ENCODE data around the gene VSTM2B.
"Not testable (repeated sequence)": the region's sequence is repeated elsewhere in the genome, so short reads cannot be mapped to it uniquely, and the experiment has no call there.

Gene VSTM2B

DNA sequence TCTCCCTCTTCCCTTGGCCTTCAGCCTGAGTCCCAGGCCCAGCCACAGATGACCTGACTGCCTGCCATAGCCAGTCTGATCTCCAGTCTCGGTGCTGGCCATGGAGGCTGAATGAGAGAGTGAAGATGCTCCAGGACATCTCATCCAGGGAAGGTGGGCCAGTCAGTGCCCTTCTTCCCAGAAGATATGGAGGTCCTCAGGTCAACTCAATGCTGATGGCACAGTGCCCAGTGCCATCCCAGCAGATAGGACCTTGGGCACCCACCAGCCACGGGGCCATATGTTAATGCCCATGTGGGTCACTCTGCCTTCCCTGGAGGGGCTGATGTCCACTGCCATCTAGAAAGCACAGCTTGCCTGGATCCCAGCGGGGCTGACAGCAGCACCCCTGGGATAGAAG, 7.2 kb downstream of the VSTM2B start:
- no peak for DNase-seq

DNA sequence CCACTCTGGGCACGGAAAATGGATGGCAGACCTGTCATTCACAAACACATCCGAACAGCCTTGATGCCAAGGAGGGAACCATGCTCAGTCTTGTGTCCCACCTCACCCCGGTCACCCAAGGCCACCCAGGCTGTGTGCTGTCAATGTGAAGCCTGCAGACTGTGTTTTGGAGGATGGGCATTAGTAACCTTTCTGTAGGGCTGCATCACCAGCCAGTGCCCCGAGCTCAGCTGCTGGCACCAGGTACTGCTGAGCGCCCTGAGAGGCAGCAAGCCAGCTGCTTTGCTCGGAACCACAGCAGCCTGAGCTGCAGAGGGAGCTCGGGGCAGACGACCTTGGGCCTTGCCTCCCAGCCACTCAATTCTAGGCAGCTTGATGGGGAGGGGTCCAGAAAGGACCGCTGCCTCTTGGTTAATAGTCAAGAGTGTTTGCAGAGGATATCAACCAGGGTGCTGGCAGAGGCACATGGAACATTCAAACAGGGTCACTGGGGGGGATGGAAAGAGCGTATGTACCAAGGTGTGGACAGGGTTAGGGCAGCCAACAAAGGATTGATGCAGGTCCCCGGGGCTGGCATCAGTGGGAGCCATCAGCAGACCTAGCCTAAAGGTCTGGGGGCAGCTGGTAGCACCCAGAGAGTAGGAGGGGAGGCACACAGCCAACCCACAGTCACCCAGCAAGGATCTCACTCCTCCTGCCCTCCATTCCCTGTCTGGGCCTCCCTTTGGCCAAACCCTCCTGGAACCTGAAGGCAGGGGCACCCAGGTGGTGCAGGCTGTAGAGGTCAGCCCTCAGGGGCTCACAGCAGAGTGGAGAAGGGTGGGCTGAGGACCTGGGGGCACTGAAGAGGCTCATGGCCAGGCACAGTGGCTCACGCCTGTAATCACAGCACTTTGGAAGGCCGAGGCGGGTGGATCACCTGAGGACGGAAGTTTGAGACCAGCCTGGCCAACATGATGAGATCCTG, 8.1 kb downstream of the VSTM2B start:
- no peak for DNase-seq

GRCh38 chr19:29535214-29535831, 9.5 kb downstream of the VSTM2B start:
- no peak for DNase-seq

GRCh38 chr19:29535984-29536508, 10.3 kb downstream of the VSTM2B start:
- no peak for DNase-seq

DNA sequence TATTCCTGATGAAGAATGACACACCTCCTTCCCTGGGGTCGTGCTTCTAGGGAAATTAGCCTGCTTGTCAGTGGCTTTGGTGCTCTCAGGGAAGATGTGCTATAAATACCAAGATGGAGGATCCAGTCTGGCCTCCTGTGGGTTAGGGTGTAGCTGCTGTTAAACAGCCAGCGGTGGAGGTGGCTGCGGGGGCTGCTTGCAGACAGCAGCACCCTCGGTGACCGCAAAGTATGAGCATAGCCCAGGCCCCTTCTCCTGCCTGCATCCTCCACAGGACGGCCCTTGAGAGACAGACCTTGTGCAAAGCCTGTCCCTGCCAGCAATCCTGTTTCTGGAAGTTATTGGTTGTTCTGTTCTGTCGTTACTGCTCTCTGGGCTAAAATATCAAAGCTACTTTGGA, 11.4 kb downstream of the VSTM2B start:
- no peak for DNase-seq

DNA sequence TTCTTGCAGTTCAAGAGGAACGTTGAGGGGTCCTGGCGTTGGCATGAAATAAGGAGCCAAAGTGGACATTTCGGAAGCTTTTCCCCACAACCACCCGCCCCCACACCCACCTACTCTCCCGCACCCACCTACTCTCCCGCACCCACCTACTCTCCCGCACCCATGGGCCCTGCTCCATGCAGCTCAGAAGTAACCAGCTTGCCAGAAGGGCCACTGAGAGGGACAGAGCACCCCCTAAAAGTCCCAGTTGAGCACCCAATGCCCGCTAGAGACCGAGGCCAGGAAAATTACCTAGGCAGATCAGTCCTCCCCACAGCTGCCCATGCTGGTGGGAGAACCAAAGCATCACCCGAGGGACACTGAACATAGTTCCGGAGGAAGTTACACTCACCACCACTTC, 11.8 kb downstream of the VSTM2B start:
- no peak for DNase-seq

GRCh38 chr19:29538146-29538545, 12.4 kb downstream of the VSTM2B start:
- no peak for DNase-seq

DNA sequence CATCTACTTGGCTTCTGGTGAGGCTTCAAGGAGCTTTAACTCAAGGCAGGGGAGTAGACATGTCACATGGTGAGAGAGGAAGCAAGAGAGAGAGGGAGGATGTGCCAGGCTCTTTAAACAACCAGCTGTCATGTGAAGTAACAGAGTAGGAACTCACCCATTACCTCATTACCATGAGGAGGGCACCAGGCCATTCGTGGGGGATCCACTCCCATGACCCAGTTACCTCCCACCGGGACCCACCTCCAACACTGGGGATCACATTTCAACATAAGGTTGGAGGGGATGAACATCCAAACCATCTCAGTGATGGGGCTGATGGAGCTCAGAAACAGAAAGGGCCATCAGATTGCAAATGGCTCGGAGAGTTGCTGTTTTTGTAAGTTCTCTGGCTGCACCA, 12.9 kb downstream of the VSTM2B start:
- DNase-seq: no peak

DNA sequence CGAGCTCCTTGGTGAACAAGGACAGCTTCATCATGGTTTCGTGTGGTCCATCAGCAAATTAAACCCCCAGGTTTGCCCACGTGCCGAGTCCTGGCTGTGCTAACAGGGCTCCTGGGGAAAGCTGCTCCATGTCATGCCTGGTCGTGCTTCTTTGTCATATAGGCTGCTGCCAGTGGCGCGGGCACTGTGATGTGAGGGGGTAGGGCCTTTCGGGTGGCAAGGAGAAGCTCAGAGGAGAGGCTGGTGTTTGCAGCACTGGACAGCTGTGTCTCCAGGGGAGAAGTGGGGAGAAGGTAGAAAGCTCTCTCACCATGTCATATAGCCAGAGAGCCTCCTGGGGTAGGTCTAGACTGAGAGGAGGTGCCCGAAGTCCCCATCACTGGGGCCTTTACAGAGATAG, 13.3 kb downstream of the VSTM2B start:
- no peak for DNase-seq

- no peak for DNase-seq
Measured at GRCh38 chr19:29539670-29540069, 13.9 kb downstream of the VSTM2B start.

- no peak for DNase-seq
Measured at GRCh38 chr19:29540114-29540513, 14.3 kb downstream of the VSTM2B start.

DNA sequence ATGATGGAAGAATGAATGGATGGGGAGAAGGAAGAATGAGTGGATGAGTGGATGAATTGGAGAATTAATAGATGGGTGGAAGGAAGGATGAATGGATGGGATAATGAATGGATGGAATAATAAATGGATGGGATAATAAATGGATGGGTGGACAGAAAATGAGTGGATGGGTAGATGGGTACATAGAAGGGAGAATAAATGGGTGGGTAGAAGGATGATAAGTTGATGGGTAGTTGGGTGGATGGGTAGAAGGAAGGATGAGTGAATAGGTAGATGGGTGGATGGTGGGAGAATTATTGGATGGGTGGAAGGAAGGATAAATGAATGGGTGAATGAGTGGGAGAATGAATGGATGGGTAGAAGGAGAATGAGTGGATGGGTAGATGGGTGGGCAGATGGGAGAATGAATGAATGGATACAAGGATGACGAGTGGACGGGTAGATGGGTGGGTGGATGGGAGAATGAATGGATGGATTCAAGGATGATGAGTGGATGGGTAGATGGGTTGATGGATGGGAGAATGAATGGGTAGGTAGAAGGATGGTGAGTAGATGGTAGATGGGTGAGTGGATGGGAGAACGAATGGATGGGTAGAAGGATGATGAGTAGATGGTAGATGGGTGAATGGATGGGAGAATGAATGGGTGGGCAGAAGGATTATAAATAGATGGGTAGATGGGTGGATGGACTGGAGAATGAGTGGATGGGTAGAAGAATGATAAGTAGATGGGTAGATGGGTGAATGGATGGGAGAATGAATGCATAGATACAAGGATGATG, 15.9 kb downstream of the VSTM2B start:
- DNase-seq: no peak

GRCh38 chr19:29542327-29542726, 16.5 kb downstream of the VSTM2B start:
- DNase-seq: no peak

- DNase-seq: no peak
Measured at GRCh38 chr19:29542776-29543175, 17.0 kb downstream of the VSTM2B start.

DNA sequence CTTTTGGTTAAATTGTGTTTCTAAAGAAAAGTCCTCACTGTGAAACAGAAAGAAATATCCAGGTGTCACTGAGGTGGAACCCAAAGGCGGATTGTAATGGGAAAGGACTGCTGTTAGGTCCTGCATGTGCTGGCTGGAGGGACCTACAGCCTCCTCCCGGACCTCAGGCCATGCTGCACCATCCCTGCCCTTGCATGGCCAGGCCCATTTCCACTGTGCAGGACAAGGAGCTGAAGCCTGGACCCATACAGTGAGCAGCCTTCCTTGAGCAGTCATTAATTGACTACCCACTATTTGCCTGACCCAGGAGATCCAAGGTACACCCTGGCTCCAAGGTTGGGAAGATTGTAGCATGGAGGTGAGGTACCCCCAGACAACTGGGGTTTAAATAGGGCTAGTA, 17.6 kb downstream of the VSTM2B start:
- DNase-seq: no peak

DNA sequence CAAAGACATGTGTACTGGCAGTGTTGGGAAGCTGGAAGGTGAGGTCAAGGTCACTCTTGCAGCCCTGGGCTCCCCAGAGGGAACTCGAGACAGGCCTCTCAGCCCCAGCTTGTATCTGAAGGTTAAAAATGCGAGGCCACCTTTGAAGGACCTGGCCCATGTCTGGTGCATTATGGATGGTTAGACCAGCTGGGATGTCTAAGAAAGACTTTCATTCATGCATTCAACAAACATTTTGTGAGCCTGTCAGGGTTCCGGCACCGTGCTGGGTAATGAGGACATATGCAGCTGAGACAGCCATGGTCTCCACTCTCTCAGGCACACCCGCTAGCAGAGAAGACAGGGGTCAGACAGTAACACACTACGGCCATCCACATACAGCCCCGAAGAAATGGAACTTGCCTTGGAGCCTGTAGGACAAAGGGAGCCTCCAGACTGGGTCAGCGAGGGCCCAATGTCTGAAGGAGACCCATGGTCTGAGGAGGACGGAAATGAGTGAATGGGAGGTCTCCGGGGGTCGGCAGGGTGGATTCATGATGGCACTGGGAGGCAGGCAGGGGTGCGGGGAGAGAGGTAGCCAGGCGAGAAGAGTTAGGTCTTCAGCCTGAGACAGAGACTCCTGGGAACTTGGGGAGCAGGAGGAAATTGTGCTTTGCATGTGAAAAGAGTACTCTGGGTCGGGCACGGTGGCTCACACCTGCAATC, 19.0 kb downstream of the VSTM2B start:
- no peak for DNase-seq

DNA sequence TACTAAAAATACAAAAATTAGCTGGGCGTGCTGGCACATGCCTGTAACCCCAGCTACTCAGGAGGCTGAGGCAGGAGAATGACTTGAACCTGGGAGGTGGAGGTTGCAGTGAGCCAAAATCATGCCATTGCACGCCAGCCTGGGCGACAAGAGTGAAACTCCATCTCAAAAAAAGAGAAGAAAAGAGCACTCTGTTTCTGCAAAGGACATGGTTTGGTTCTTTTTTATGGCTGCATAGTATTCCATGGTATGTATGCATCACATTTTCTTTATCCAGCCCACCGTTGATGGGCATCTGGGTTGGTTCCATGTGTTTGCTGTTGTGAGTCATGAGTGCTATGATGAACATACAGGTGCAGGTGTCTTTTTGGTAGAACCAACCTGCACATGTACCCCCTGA, 19.7 kb downstream of the VSTM2B start:
- not testable (repeated sequence) for DNase-seq

- DNase-seq: no peak
Measured at GRCh38 chr19:29545866-29546582, 20.2 kb downstream of the VSTM2B start.

DNA sequence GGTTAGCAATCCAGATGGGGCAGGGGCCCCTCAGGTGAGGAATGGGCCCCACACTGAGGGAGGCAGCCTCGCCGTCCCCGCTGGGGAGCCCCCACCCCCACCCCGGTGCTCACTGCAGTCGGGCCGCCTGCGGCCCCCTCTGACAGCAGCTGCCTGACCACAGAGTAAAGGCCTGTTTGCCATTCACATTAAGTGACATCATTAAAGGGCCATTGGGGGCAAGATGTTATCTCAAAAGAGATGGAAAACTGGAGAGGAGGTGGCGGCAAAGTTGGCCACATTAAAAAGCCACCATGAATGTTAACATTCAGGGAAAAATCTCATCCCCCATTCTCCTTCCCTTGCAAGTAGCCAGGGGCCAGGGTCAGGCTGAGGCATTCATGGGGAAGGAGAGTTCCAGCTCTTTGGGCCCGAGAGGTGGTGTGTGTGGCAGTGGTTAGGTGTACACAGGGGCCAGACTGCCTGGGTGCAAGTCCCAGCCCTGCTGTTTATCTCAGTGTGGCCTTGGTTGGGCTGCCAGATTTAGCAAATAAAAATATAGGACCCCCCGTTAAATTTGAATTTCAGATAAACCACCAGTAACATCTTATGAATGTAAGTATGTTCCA, 20.9 kb downstream of the VSTM2B start:
- no peak for DNase-seq

DNA sequence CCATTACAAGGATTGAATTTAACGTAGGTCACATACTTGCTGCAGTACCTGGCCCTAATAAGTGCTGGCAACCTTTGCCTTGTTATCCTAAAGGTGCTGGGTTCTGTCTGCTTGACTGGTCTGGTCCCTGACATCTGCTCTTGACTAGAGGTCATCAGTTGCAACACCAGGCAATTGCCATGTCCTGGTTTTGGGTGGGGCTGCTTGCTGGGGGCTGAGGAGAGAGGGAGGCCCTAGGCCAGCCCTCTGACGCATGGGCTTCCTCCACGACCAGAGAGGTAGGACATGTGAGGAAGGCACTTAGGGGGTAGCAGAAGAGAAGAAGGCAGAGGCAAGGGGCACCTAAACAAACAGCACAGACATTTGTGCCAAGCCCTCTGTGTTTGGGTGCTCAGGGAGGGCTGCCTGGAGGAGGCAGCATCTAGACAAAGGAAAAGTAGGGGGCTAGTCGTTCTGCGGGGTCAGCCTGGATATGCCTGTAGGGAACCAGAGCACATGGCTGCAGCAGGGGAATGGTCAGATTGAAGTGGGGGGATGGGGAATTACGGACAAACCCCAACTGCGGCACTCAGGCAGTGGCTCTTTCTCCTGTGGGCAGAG, 21.7 kb downstream of the VSTM2B start:
- DNase-seq: no peak

DNA sequence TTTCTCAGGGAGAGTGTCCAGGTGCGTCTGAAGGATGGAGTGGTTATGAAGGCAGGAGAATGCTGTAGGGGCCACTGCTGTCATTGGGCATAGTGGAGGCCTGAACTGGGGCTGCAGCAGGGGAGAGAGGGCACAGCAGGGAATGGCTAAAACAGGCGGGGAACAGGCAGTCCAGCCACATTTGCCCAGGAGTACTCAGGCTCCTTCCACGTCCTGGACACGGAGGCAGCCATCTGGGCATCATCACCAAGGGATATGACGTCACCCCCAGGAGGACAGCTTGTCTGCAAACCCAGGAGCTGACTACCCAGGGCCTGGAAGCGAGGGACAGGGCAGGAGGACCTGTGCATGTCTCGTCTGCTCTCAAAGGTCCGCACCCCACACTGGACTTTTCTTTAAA, 22.2 kb downstream of the VSTM2B start:
- no peak for DNase-seq

All from stimulated activated CD4-positive, alpha-beta T cell treated with anti-CD3 and anti-CD28 coated beads, Interleukin-4, amount 100 ng/mL, for 24 hours (primary cell).